Right lobe of liver (tissue), 6 donors: Measurements from ENCODE around the gene TSNAXIP1. TPM values are rescaled to one million over a fixed set of nuclear protein-coding genes. Genes with fewer than 3 reads are reported as not detected.

Experiments
- ATAC-seq, 4 donors: fragments of 200-7000 bp; cut with Tn5 transposase; one replicate each; pipeline ENCODE4 v1.9.1; 2020; ENCODE audit warnings: mild to moderate bottlenecking in 4 of 4, moderate library complexity in 4 of 4
- DNase-seq, 3 donors: peaks; one replicate each; pipeline ENCODE4 v3.0.0-alpha.2; 2020
- H3K27ac ChIP-seq, 3 donors: fragments of 200-600 bp; one replicate each; pipeline ENCODE4 v1.8.0; 2022
- H3K27me3 ChIP-seq, 2 donors: fragments of 200-600 bp; one replicate each; pipeline ENCODE4 v1.8.0; 2022
- H3K36me3 ChIP-seq, 4 donors: fragments of 200-600 bp; sonication (generic) in 1 of 4; one replicate each; pipeline versions ENCODE4 v1.5.1 to v1.8.0; 2017 to 2022; ENCODE audit warnings: control low read depth in 1 of 4
- H3K4me1 ChIP-seq, 4 donors: fragments of 200-600 bp; sonication (generic) in 1 of 4; one replicate each; pipeline versions ENCODE4 v1.5.1 to v1.8.0; 2017 to 2022; ENCODE audit warnings: control low read depth in 1 of 4
- H3K4me3 ChIP-seq, 3 donors: fragments of 200-600 bp; one replicate each; pipeline ENCODE4 v1.8.0; 2022
- H3K9me3 ChIP-seq, 4 donors: fragments of 200-600 bp; sonication (generic) in 1 of 4; one replicate each; pipeline versions ENCODE4 v1.5.1 to v1.8.0; 2017 to 2022; ENCODE audit warnings: control low read depth in 1 of 4
- CTCF ChIP-seq, 4 donors: fragments of 200-600 bp in 3 of 4; fragments of 450-650 bp in 1 of 4; IDR thresholded peaks; one replicate each; pipeline versions ENCODE4 v1.5.1 to v1.8.0; 2016 to 2022; ENCODE audit warnings: antibody characterized with exemption in 4 of 4, mild to moderate bottlenecking in 2 of 4
- POLR2A ChIP-seq: fragments of 450-650 bp; IDR thresholded peaks from one replicate; pipeline ENCODE4 v1.6.1; 2017; ENCODE audit warnings: antibody characterized with exemption, mild to moderate bottlenecking
- WGBS: methylation state at CpG from one replicate; pipeline ENCODE4 v1.1.6; 2018; ENCODE audit warnings: low coverage, low lambda C conversion rate; ENCODE audit not compliant: insufficient coverage; ENCODE audit errors: missing lambda C conversion rate; 5-methylcytosine and 5-hydroxymethylcytosine counted together
- intact Hi-C, 2 donors: fragments of 100-400 bp; cut with DNase I; formaldehyde crosslinking; loops; one replicate each; pipeline versions ENCODE4 v1.11.2 to v1.14.1; 2022
- total RNA-seq, 6 experiments: library from RNA; depleted of rRNA in 2 of 6; stranded (reverse); fragments of >200 nt in 2 of 6; fragmentation: NEBNext Ultra II Directional in 3 of 6; extraction: Animal tissue kit (Norgen Biotek cat#: 25700) in 3 of 6; gene quantifications; one replicate each; pipeline versions ENCODE4 v1.1.0 to v1.2.4, GENCODE V29; 2016 to 2023
- donor health status: DM: no; HTN: yes; CAD: no.
- donor health status: DM: no; HTN: no; CAD: no.
- donor health status: DM: no; HTN: no; CAD: no.
- donor health status: DM: no; HTN: yes; CAD: no.
- donor health status: DM: no; HTN: yes; CAD: no.

The TSNAXIP1 gene
- total RNA-seq, 6 experiments from 2014 or later = 0.42 to 1.2 (median 0.99) TPM

- H3K4me1 ChIP-seq = peaks cover 0 to 41% (median 12%) of the 10 kb centered on the region in 4 donors
- ATAC-seq = peak; percentile 81 to 89 (median 84)
- no peaks in the 10 kb centered on the region for H3K27me3 ChIP-seq
- intact Hi-C loops = no loop called here
- H3K4me3 ChIP-seq = peak within 1 kb of the TSS; percentile 85 to 100 (median 96)
- TF ChIP-seq CTCF (IDR thresholded peaks at IDR 0.05) (peak in 1 of 4 donors; percentile 8), POLR2A (peak; percentile 65)
- H3K9me3 ChIP-seq = no peaks in the 10 kb centered on the region
- peak; percentile 96 to 97 (median 97) for DNase-seq
- H3K27ac ChIP-seq = peak within 1 kb of the TSS; percentile 89 to 92 (median 90)
- no peaks in the 10 kb centered on the region for H3K36me3 ChIP-seq
- 0% methylated on average over 1 of the region's 57 CpGs for WGBS
Measured at GRCh38 chr16:67846320-67847063, 39.8 kb downstream of the TSNAXIP1 start, which contains the start of gene NUTF2. NUTF2 (plus strand) TSS chr16:67846933; CDS start chr16:67865131, 18,198 bp downstream.

- H3K36me3 ChIP-seq = no peaks in the 10 kb centered on the region
- no peaks in the 10 kb centered on the region for H3K27me3 ChIP-seq
- TF ChIP-seq CTCF (IDR thresholded peaks at IDR 0.05) (peak in 1 of 4 donors; percentile 14), POLR2A (no peak)
- 0% methylated on average over 13 of the region's 62 CpGs for WGBS
- peak in 2 of 3 donors; percentile 60 to 76 for DNase-seq
- peak within 1 kb of the TSS; percentile 85 to 100 (median 96) for H3K4me3 ChIP-seq
- ATAC-seq = peak; percentile 49 to 62 (median 54)
- intact Hi-C loops = no loop called here
- H3K27ac ChIP-seq = peak within 1 kb of the TSS; percentile 89 to 92 (median 90)
- no peaks in the 10 kb centered on the region for H3K9me3 ChIP-seq
- H3K4me1 ChIP-seq = peaks cover 0 to 40% (median 12%) of the 10 kb centered on the region in 4 donors
Measured at GRCh38 chr16:67847064-67847861, 40.6 kb downstream of the TSNAXIP1 start, which contains the start of gene CENPT. CENPT (minus strand) TSS chr16:67847693; CDS start chr16:67833859, 13,834 bp downstream.

GRCh38 chr16:67848118-67848517, 41.4 kb downstream of the TSNAXIP1 start:
- intact Hi-C loops = no loop called here
- DNase-seq (no peak), ATAC-seq (no peak)
- Histone ChIP-seq H3K27ac (no peak overlapping the region), H3K9me3 (no peaks in the 10 kb centered on the region), H3K4me3 (peak overlapping the region in 1 of 3 donors; percentile 96), H3K36me3 (no peaks in the 10 kb centered on the region), H3K4me1 (peaks cover 0 to 38% (median 12%) of the 10 kb centered on the region in 4 donors), H3K27me3 (no peaks in the 10 kb centered on the region)
- WGBS = 79% methylated on average over 11 of the region's 11 CpGs
- TF ChIP-seq CTCF (IDR thresholded peaks at IDR 0.05) (no peak), POLR2A (no peak)

DNA sequence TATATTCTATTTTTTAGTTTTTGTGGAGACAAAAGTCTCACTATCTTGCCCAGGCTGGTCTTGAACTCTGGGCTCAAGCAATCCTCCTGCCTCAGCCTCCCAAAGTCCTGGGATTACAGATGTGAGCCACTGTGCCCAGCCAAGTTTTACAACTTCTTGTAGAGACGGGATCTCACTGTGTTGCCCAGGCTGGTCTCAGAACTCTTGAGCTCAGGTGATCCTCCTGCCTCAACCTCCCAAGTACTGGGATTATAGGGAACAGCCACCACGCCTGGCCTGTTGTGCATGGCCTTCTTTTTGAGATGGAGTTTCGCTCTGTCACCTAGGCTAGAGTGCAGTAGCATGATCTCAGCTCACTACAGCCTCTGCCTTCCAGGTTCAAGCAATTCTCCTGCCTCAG, 47.0 kb downstream of the TSNAXIP1 start:
- WGBS = 90% methylated on average over 1 of the region's 3 CpGs
- Histone ChIP-seq H3K27ac (no peak overlapping the region), H3K27me3 (no peaks in the 10 kb centered on the region), H3K4me3 (no peak overlapping the region), H3K9me3 (no peaks in the 10 kb centered on the region), H3K4me1 (peaks cover 0 to 22% (median 17%) of the 10 kb centered on the region in 4 donors), H3K36me3 (no peaks in the 10 kb centered on the region)
- no peak for DNase-seq
- intact Hi-C loops = no loop called here
- ATAC-seq = no peak
- TF ChIP-seq CTCF (IDR thresholded peaks at IDR 0.05) (no peak), POLR2A (no peak)
